Colonic mucosa (tissue), 4 donors: ENCODE data around the gene ANKRD27. TPM values are rescaled to one million over a fixed set of nuclear protein-coding genes. Genes with fewer than 3 reads are reported as not detected.
"Not testable (repeated sequence)": the region's sequence is repeated elsewhere in the genome, so short reads cannot be mapped to it uniquely, and the experiment has no call there.

Experiments
- DNase-seq: peaks from one replicate; pipeline ENCODE4 v3.0.0-alpha.2; 2020
- H3K27ac ChIP-seq: fragments of 200-600 bp; one replicate; pipeline ENCODE4 v1.8.0; 2021
- H3K27me3 ChIP-seq: fragments of 200-600 bp; one replicate; pipeline ENCODE4 v1.8.0; 2021
- H3K36me3 ChIP-seq: fragments of 200-600 bp; one replicate; pipeline ENCODE4 v1.8.0; 2021
- H3K4me1 ChIP-seq: fragments of 200-600 bp; one replicate; pipeline ENCODE4 v1.8.0; 2021; ENCODE audit warnings: mild to moderate bottlenecking
- H3K4me3 ChIP-seq: fragments of 200-600 bp; one replicate; pipeline ENCODE4 v1.8.0; 2021
- H3K9ac ChIP-seq, 2 donors: one replicate each; pipeline ENCODE4 v1.7.0; 2013; ENCODE audit warnings: control low read depth in 2 of 2, low read depth in 2 of 2, low read length in 2 of 2
- H3K9me3 ChIP-seq: fragments of 200-600 bp; one replicate; pipeline ENCODE4 v1.8.0; 2021
- CTCF ChIP-seq: fragments of 200-600 bp; IDR thresholded peaks from one replicate; pipeline ENCODE4 v1.8.0; 2022; ENCODE audit warnings: antibody characterized with exemption, mild to moderate bottlenecking
- intact Hi-C: fragments of 100-400 bp; cut with DNase I; formaldehyde crosslinking; loops from one replicate; pipeline ENCODE4 v1.14.1; 2022
- total RNA-seq, 2 donors: library from RNA; stranded (reverse); fragmentation: NEBNext Ultra II Directional in 1 of 2; extraction: Animal tissue kit (Norgen Biotek cat#: 25700) in 1 of 2; gene quantifications; one replicate each; pipeline ENCODE4 v1.2.1, GENCODE V29; 2021
- donor health status: healthy.
- donor health status: DM: no; HTN: no; CAD: no.
- donor health status: DM: no; HTN: no; CAD: no.

Gene ANKRD27
- total RNA-seq, 2 donors from 2014 or later, result 36.6 to 37.1 TPM

GRCh38 chr19:32717496-32717895, 42.5 kb upstream of the ANKRD27 start:
- Histone ChIP-seq H3K9me3 (no peaks in the 10 kb centered on the region), H3K4me3 (no peak overlapping the region), H3K36me3 (no peaks in the 10 kb centered on the region), H3K27me3 (no peaks in the 10 kb centered on the region), H3K9ac (no peak overlapping the region), H3K27ac (no peak overlapping the region), H3K4me1 (no peaks in the 10 kb centered on the region)
- DNase-seq, result no peak
- TF ChIP-seq CTCF, result no peak
- intact Hi-C loops, result no loop called here

GRCh38 chr19:32716203-32716602, 41.2 kb upstream of the ANKRD27 start:
- H3K36me3 ChIP-seq, H3K9me3 ChIP-seq, intact Hi-C loops, DNase-seq, H3K27me3 ChIP-seq, H3K9ac ChIP-seq, H3K4me1 ChIP-seq, H3K27ac ChIP-seq, H3K4me3 ChIP-seq: not testable (repeated sequence)

GRCh38 chr19:32711747-32712146, 36.8 kb upstream of the ANKRD27 start:
- no peak for DNase-seq
- Histone ChIP-seq H3K4me1 (no peaks in the 10 kb centered on the region), H3K27me3 (no peaks in the 10 kb centered on the region), H3K4me3 (no peak overlapping the region), H3K36me3 (no peaks in the 10 kb centered on the region), H3K27ac (no peak overlapping the region), H3K9me3 (no peaks in the 10 kb centered on the region), H3K9ac (no peak overlapping the region)
- intact Hi-C loops, result no loop called here
- no peak for TF ChIP-seq CTCF

- Histone ChIP-seq H3K27ac (no peak overlapping the region), H3K9me3 (no peaks in the 10 kb centered on the region), H3K4me3 (no peak overlapping the region), H3K4me1 (no peaks in the 10 kb centered on the region), H3K36me3 (peaks cover 4% of the 10 kb centered on the region), H3K9ac (no peak overlapping the region), H3K27me3 (no peaks in the 10 kb centered on the region)
- TF ChIP-seq CTCF, result no peak
- no peak for DNase-seq
- intact Hi-C loops, result no loop called here
These were observed 34.1 kb upstream of the ANKRD27 start for GRCh38 chr19:32709032-32709431.

- H3K9me3 ChIP-seq, result no peaks in the 10 kb centered on the region
- H3K4me1 ChIP-seq, result no peaks in the 10 kb centered on the region
- no peak for TF ChIP-seq CTCF
- intact Hi-C loops, result no loop called here
- no peak overlapping the region for H3K27ac ChIP-seq
- H3K36me3 ChIP-seq, result peaks cover 6% of the 10 kb centered on the region
- no peak for DNase-seq
- H3K9ac ChIP-seq, result peak overlapping the region in 1 of 2 donors; percentile 9
- no peaks in the 10 kb centered on the region for H3K27me3 ChIP-seq
- no peak overlapping the region for H3K4me3 ChIP-seq
These were observed 33.5 kb upstream of the ANKRD27 start for GRCh38 chr19:32708457-32708856.

- H3K27me3 ChIP-seq, H3K4me3 ChIP-seq, H3K9ac ChIP-seq, H3K4me1 ChIP-seq, H3K36me3 ChIP-seq, H3K27ac ChIP-seq, intact Hi-C loops, H3K9me3 ChIP-seq, DNase-seq: not testable (repeated sequence)
These were observed 29.0 kb upstream of the ANKRD27 start for GRCh38 chr19:32704006-32704405.

- no peaks in the 10 kb centered on the region for H3K27me3 ChIP-seq
- intact Hi-C loops, result no loop called here
- H3K9me3 ChIP-seq, result no peaks in the 10 kb centered on the region
- no peak overlapping the region for H3K4me3 ChIP-seq
- no peak overlapping the region for H3K27ac ChIP-seq
- no peaks in the 10 kb centered on the region for H3K4me1 ChIP-seq
- H3K36me3 ChIP-seq, result peaks cover 6% of the 10 kb centered on the region
- no peak overlapping the region for H3K9ac ChIP-seq
- no peak for DNase-seq
- no peak for TF ChIP-seq CTCF
These were observed 27.0 kb upstream of the ANKRD27 start for GRCh38 chr19:32702010-32702409.

GRCh38 chr19:32700129-32700528, 25.1 kb upstream of the ANKRD27 start:
- H3K36me3 ChIP-seq, H3K4me3 ChIP-seq, H3K27me3 ChIP-seq, DNase-seq, H3K27ac ChIP-seq, H3K4me1 ChIP-seq, H3K9ac ChIP-seq, H3K9me3 ChIP-seq, intact Hi-C loops: not testable (repeated sequence)

GRCh38 chr19:32696771-32697170, 21.8 kb upstream of the ANKRD27 start:
- H3K9me3 ChIP-seq, DNase-seq, H3K4me3 ChIP-seq, H3K9ac ChIP-seq, intact Hi-C loops, H3K36me3 ChIP-seq, H3K4me1 ChIP-seq, H3K27me3 ChIP-seq, H3K27ac ChIP-seq: not testable (repeated sequence)
